RWPE1 (cell line): ENCODE results near the gene TMEM35B.
"Not testable (repeated sequence)": the region's sequence is repeated elsewhere in the genome, so short reads cannot be mapped to it uniquely, and the experiment has no call there.

Experiments
- CTCF ChIA-PET: fragments of 350-600 bp; sonication (Branson Sonifier 250); formaldehyde crosslinking; extraction: SDS; loops from one replicate; lab custom pipeline; 2021; lab: Yijun Ruan, JAX
- POLR2A ChIA-PET: fragments of 400-600 bp; formaldehyde crosslinking; extraction: SDS; loops from one replicate; lab custom pipeline; 2020; ENCODE audit warnings: antibody characterized with exemption; ENCODE audit not compliant: low non-redundant PET; lab: Yijun Ruan, JAX
- DNase-seq: peaks from one replicate; pipeline ENCODE4 v3.0.0; 2012; ENCODE audit warnings: low spot score
- H3K27ac ChIP-seq: fragments of 450-650 bp; 2 replicates; pipeline ENCODE4 v1.5.1; 2017
- TF ChIP-seq, protein P1 (sequence below): fragments of 450-650 bp; conservative IDR thresholded peaks from 2 replicates; pipeline ENCODE4 v1.5.1; 2017; ENCODE audit warnings: low read depth, mild to moderate bottlenecking

TMEM35B gene

DNA sequence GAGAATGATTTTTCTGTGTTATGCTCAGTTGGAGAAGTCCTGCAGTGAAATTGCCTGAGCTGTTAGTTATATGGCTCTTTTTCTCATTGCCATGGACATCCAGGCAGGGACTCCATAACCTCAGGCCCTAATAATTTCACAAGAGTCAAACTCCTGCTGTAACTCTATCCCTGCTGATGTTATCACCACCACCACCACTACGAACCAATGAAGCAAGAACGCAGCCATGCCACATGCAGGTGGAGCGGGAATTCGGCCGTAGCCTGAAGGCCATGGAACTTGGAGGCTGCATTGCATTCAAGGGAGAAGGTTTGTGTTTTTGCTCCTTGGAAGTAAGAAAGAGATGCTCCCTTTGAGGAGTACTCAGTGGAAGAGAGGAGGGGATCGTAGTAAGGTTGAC, 38.9 kb downstream of the TMEM35B start:
- ChIA-PET CTCF (no interaction called here), POLR2A (no interaction called here)
- TF ChIP-seq, protein P1, sequence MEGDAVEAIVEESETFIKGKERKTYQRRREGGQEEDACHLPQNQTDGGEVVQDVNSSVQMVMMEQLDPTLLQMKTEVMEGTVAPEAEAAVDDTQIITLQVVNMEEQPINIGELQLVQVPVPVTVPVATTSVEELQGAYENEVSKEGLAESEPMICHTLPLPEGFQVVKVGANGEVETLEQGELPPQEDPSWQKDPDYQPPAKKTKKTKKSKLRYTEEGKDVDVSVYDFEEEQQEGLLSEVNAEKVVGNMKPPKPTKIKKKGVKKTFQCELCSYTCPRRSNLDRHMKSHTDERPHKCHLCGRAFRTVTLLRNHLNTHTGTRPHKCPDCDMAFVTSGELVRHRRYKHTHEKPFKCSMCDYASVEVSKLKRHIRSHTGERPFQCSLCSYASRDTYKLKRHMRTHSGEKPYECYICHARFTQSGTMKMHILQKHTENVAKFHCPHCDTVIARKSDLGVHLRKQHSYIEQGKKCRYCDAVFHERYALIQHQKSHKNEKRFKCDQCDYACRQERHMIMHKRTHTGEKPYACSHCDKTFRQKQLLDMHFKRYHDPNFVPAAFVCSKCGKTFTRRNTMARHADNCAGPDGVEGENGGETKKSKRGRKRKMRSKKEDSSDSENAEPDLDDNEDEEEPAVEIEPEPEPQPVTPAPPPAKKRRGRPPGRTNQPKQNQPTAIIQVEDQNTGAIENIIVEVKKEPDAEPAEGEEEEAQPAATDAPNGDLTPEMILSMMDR = no peak

DNA sequence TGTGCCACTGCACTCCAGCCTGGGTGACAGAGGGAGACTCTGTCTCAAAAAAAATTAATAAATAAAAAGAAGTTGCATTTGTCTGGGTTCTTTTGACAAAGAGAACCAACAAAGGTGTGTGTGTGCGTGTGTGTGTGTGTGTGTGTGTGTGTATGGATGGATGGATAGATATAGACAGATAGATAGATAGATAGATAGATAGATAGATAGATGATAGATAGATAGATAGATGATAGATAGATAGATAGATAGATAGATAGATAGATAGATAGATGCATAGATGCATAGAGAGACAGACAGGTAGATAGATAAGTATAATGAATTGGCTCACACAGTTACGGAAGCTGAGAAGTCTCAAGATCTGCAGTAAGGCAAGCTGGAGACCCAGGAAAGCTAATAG, 43.3 kb downstream of the TMEM35B start:
- H3K27ac ChIP-seq, CTCF ChIA-PET: not testable (repeated sequence)

More for the DNA sequence above, 38.9 kb downstream of the TMEM35B start:
- no peak overlapping the region for H3K27ac ChIP-seq
- DNase-seq = no peak

More for the DNA sequence above, 43.3 kb downstream of the TMEM35B start:
- DNase-seq, POLR2A ChIA-PET: not testable (repeated sequence)
